Liver (tissue), 3 donors: ENCODE results near the gene PTPRN2.

ENCODE experiments used
- FOXA2 ChIP-seq: IDR thresholded peaks from 2 replicates; pipeline ENCODE4 v1.6.1; 2016; ENCODE audit warnings: antibody characterized with exemption
- GABPA ChIP-seq, 2 donors: IDR thresholded peaks in 1 of 2; conservative IDR thresholded peaks in 1 of 2; 2 replicates each; pipeline ENCODE4 v1.6.1; 2016; ENCODE audit warnings: antibody characterized with exemption in 2 of 2, mild to moderate bottlenecking in 1 of 2, moderate library complexity in 1 of 2
- RAD21 ChIP-seq, 2 donors: IDR thresholded peaks; 2 replicates each; pipeline ENCODE4 v1.6.1; 2016; ENCODE audit warnings: antibody characterized with exemption in 2 of 2, mild to moderate bottlenecking in 2 of 2
- TF ChIP-seq, protein P1 (sequence below): IDR thresholded peaks from 2 replicates; pipeline ENCODE4 v1.6.1; 2016; ENCODE audit warnings: antibody characterized with exemption
- TF ChIP-seq, protein P2 (sequence below): fragments of 150-350 bp; IDR thresholded peaks from 2 replicates; pipeline ENCODE4 v1.5.1; 2017; ENCODE audit warnings: improper control_type of control experiment, low read depth, low read length; ENCODE audit not compliant: missing input control
- TF ChIP-seq, protein P3 (sequence below): IDR thresholded peaks from 2 replicates; pipeline ENCODE4 v1.6.1; 2016; ENCODE audit warnings: antibody characterized with exemption
- donor health status: healthy.
- donor health status: healthy.

- TF ChIP-seq, protein P1, sequence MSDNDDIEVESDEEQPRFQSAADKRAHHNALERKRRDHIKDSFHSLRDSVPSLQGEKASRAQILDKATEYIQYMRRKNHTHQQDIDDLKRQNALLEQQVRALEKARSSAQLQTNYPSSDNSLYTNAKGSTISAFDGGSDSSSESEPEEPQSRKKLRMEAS: no peak
- TF ChIP-seq, protein P2, sequence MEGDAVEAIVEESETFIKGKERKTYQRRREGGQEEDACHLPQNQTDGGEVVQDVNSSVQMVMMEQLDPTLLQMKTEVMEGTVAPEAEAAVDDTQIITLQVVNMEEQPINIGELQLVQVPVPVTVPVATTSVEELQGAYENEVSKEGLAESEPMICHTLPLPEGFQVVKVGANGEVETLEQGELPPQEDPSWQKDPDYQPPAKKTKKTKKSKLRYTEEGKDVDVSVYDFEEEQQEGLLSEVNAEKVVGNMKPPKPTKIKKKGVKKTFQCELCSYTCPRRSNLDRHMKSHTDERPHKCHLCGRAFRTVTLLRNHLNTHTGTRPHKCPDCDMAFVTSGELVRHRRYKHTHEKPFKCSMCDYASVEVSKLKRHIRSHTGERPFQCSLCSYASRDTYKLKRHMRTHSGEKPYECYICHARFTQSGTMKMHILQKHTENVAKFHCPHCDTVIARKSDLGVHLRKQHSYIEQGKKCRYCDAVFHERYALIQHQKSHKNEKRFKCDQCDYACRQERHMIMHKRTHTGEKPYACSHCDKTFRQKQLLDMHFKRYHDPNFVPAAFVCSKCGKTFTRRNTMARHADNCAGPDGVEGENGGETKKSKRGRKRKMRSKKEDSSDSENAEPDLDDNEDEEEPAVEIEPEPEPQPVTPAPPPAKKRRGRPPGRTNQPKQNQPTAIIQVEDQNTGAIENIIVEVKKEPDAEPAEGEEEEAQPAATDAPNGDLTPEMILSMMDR: no peak
- no peak for TF ChIP-seq RAD21 (IDR thresholded peaks at IDR 0.05)
- TF ChIP-seq FOXA2: no peak
- no peak for TF ChIP-seq GABPA (IDR thresholded peaks at IDR 0.05 in 1 of 2, conservative IDR thresholded peaks at IDR 0.05 in 1 of 2)
- TF ChIP-seq, protein P3, sequence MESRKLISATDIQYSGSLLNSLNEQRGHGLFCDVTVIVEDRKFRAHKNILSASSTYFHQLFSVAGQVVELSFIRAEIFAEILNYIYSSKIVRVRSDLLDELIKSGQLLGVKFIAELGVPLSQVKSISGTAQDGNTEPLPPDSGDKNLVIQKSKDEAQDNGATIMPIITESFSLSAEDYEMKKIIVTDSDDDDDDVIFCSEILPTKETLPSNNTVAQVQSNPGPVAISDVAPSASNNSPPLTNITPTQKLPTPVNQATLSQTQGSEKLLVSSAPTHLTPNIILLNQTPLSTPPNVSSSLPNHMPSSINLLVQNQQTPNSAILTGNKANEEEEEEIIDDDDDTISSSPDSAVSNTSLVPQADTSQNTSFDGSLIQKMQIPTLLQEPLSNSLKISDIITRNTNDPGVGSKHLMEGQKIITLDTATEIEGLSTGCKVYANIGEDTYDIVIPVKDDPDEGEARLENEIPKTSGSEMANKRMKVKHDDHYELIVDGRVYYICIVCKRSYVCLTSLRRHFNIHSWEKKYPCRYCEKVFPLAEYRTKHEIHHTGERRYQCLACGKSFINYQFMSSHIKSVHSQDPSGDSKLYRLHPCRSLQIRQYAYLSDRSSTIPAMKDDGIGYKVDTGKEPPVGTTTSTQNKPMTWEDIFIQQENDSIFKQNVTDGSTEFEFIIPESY: no peak
Observed at GRCh38 chr7:158396301-158396905, 191.2 kb downstream of the PTPRN2 start.
